Measurements from ENCODE around the gene GALNT16. TPM values are rescaled to one million over a fixed set of nuclear protein-coding genes. Genes with fewer than 3 reads are reported as not detected.
"Not testable (repeated sequence)": the region's sequence is repeated elsewhere in the genome, so short reads cannot be mapped to it uniquely, and the experiment has no call there.

Gene GALNT16
- total RNA-seq, 2 donors from 2014 or later: 0.05 to 0.21 TPM

DNA sequence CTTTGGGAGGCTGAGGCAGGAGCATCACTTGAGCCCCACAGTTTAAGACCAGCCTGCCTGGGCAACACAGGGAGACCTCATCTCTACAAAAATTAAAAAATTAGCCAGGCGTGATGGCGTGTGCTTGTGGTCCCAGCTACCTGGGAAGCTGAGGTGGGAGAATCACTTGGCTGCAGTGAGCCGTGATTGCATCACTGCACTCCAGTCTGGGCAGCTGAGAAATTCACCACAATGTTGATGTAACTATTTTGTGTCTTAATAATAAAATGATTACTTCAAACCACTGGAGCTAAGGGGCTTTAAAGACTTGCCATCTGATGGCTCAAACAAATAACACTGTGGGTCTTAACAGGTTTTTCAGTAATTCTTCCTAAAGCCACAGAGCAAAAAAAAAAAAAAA is 127.4 kb downstream of the GALNT16 start:
- H3K4me1 Mint-ChIP-seq (ENCODE audit: low read depth): peaks cover 34% of the 10 kb centered on the region

DNA sequence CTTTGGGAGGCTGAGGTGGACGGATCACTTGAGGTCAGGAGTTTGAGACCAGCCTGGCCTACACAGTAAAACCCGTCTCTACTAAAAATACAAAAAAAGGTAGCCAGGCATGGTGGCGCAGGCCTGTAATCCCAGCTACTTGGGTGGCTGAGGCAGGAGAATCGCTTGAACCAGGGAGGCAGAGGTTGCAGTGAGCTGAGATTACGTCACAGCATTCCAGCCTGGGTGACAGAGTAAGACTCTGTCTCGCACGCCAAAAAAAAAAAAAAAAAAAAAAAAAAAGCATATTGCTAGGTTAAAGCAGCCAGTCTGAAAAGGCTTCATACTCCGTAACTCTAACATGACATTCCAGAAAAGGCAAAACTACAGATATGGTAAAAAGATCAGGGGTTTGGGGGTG is 131.4 kb downstream of the GALNT16 start:
- not testable (repeated sequence) for H3K27me3 Mint-ChIP-seq (ENCODE audit: low read depth); ATAC-seq (replicated peaks in 1 of 2); H3K9me3 Mint-ChIP-seq; DNase-seq
- Mint-ChIP-seq H3K27ac (peak overlapping the region; percentile 43), H3K36me3 (ENCODE audit: insufficient read depth in 2 of 2) (peaks cover 26 to 70% of the 10 kb centered on the region in 2 donors), H3K4me3 (peak overlapping the region in 1 of 2 donors; percentile 65), H3K4me1 (ENCODE audit: low read depth) (peaks cover 67% of the 10 kb centered on the region)

More for the DNA sequence above, 127.4 kb downstream of the GALNT16 start:
- H3K9me3 Mint-ChIP-seq: no peaks in the 10 kb centered on the region
- H3K27ac Mint-ChIP-seq: no peak overlapping the region
- H3K27me3 Mint-ChIP-seq (ENCODE audit: low read depth): no peaks in the 10 kb centered on the region
- peaks cover 22 to 62% of the 10 kb centered on the region in 2 donors for H3K36me3 Mint-ChIP-seq (ENCODE audit: insufficient read depth in 2 of 2)
- DNase-seq (no peak), ATAC-seq (replicated peaks in 1 of 2) (no peak)
- no peak overlapping the region for H3K4me3 Mint-ChIP-seq

DNA sequence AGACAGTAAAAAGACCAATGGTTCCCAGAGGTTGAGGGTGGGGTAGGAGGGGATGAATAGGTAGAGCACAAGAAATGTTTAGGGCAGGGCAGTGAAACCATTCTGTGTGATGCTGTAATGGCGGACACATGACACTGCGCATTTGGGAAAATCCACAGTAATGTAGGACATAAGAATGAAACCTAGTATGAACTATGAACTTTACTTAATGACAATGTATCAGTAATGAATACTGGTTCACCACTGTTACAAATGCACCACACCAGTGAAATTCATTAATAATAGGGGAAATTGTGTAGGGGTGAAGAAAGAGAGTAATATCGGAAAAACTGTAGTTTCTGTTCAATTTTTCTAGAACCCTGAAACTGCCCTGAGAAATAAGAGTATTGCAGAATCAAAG is 132.5 kb downstream of the GALNT16 start:
- ATAC-seq (replicated peaks in 1 of 2) (no peak), DNase-seq (no peak)
- H3K9me3 Mint-ChIP-seq: no peaks in the 10 kb centered on the region
- H3K27ac Mint-ChIP-seq: peak overlapping the region; percentile 46
- peak overlapping the region in 1 of 2 donors; percentile 46 for H3K4me3 Mint-ChIP-seq
- no peaks in the 10 kb centered on the region for H3K27me3 Mint-ChIP-seq (ENCODE audit: low read depth)
- peaks cover 76% of the 10 kb centered on the region for H3K4me1 Mint-ChIP-seq (ENCODE audit: low read depth)
- H3K36me3 Mint-ChIP-seq (ENCODE audit: insufficient read depth in 2 of 2): peaks cover 29 to 71% of the 10 kb centered on the region in 2 donors

DNA sequence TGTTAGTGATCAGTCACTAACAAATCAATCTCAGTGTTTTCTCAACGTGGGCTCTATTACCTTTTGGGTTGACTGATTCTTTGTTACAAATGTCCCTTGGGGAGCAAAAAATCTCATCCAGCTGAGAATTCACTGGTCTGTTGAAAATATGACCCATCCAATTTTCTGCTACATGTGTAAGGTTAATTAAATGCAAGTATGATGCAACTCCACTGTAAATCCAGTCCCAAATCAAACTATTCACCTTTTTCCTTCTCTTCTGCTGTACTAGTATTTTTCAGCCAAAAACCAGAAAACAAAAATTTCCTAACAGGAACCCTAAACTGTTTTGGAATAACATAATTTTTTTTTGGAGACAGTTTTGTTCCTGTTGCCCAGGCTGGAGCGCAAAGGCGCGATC is 136.0 kb downstream of the GALNT16 start:
- no peak for ATAC-seq (replicated peaks in 1 of 2)
- peak overlapping the region; percentile 100 for H3K27ac Mint-ChIP-seq
- no peaks in the 10 kb centered on the region for H3K27me3 Mint-ChIP-seq (ENCODE audit: low read depth)
- H3K4me1 Mint-ChIP-seq (ENCODE audit: low read depth): peaks cover 81% of the 10 kb centered on the region
- H3K4me3 Mint-ChIP-seq: peak overlapping the region; percentile 94 to 99
- no peak for DNase-seq
- H3K36me3 Mint-ChIP-seq (ENCODE audit: insufficient read depth in 2 of 2): peaks cover 24 to 48% of the 10 kb centered on the region in 2 donors
- H3K9me3 Mint-ChIP-seq: no peaks in the 10 kb centered on the region

DNA sequence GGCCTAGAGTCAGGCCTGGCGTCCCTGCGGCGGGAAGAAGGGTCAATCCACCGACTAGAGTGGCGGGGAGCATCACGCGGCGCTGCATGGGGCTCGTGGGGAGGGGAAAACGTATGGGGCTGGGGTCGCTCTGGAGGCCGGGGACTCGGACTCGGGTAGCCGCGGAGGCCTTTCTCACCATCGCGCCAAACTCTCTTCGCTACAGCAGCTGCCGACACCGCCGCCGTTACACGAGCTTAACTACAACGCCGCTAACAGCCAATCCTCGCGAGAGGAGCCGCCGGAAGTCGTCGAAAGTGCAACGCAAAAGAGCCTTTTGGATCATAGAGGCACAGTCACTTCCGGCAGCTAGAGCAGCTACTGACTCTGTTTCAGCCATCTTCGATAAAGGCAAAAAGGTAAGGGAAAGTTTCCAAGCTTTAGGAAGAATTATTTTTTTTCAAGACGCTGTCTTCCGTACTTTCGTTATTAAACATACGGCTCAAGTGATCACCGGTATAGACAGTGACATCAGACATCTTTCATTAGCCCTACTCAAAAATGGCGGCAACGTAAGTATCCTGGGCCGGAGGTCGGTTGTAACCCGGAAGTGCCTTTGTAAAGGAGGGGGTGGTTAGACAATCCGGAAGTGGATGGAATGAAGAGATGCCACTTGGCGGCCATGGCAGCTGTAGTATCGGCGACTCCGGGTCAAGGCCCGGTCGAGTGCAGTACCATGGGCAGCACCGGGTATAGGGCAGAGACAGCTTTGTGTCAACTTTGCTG is 138.3 kb downstream of the GALNT16 start, which contains the start of the genes ERH and SLC39A9:
Gene ERH, minus strand, starts transcription at position 247 of the 765 bp plus-strand sequence. Its CDS starts 66 bp downstream, at position 181.
Gene SLC39A9, plus strand, starts transcription at position 640 of the 765 bp plus-strand sequence. CDS start 678 bp downstream, outside the sequence.
- Mint-ChIP-seq H3K9me3 (no peaks in the 10 kb centered on the region), H3K27ac (peak within 1 kb of the TSS; percentile 100), H3K4me3 (peak within 1 kb of the TSS; percentile 94 to 99), H3K36me3 (ENCODE audit: insufficient read depth in 2 of 2) (peaks cover 14 to 30% of the 10 kb centered on the region in 2 donors), H3K4me1 (ENCODE audit: low read depth) (peaks cover 70% of the 10 kb centered on the region), H3K27me3 (ENCODE audit: low read depth) (no peaks in the 10 kb centered on the region)
- DNase-seq: peak; percentile 93 to 95
- ATAC-seq (replicated peaks in 1 of 2): peak; percentile 90 to 92

DNA sequence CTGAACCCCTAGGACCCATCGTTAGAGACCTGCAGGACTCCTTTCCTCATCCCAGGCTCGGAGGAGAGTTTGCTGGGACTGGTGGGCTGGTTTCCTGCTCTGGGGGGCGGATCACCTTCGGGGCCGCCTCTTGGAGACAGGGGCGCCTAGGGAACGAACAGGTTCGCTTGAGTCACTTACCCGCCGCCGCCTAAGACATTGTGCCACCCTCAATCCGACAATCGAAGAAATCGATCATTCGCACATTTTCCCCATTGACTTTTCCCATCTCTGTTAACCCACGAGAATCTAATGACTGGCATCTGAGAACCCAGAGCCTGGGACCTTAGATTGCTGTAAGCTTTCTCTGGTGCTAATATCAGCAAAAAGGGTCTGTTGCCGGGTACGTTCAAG is 138.9 kb downstream of the GALNT16 start:
- DNase-seq (no peak), ATAC-seq (replicated peaks in 1 of 2) (peak; percentile 27 to 30)
- H3K36me3 Mint-ChIP-seq (ENCODE audit: insufficient read depth in 2 of 2): peaks cover 11 to 26% of the 10 kb centered on the region in 2 donors
- no peaks in the 10 kb centered on the region for H3K27me3 Mint-ChIP-seq (ENCODE audit: low read depth)
- H3K4me1 Mint-ChIP-seq (ENCODE audit: low read depth): peaks cover 71% of the 10 kb centered on the region
- peak overlapping the region; percentile 94 to 99 for H3K4me3 Mint-ChIP-seq
- peak overlapping the region; percentile 100 for H3K27ac Mint-ChIP-seq
- no peaks in the 10 kb centered on the region for H3K9me3 Mint-ChIP-seq

DNA sequence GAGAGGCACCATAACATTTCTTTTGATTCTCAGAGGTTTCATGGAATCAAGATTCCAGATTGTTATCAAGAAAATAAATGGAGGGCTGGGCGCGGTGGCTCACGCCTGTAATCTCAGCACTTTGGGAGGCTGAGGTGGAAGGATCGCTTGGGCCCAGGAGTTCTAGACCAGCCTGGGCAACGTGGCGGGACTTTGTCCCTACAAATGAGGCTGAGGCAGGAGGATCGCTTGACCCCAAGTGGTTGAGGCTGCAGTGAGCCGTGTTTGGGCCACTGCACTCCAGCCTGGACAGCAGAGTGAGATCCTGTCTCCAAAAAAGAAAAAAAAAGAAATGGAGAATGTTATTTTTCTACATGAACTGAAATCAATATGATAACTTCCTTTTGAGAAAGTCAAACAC is 139.8 kb downstream of the GALNT16 start:
- peaks cover 12 to 23% of the 10 kb centered on the region in 2 donors for H3K36me3 Mint-ChIP-seq (ENCODE audit: insufficient read depth in 2 of 2)
- ATAC-seq (replicated peaks in 1 of 2) (no peak), DNase-seq (no peak)
- H3K9me3 Mint-ChIP-seq: peaks cover 0 to under 1% of the 10 kb centered on the region in 2 donors
- peaks cover 65% of the 10 kb centered on the region for H3K4me1 Mint-ChIP-seq (ENCODE audit: low read depth)
- H3K27me3 Mint-ChIP-seq (ENCODE audit: low read depth): no peaks in the 10 kb centered on the region
- H3K4me3 Mint-ChIP-seq: peak overlapping the region; percentile 94 to 99
- H3K27ac Mint-ChIP-seq: peak overlapping the region; percentile 91

DNA sequence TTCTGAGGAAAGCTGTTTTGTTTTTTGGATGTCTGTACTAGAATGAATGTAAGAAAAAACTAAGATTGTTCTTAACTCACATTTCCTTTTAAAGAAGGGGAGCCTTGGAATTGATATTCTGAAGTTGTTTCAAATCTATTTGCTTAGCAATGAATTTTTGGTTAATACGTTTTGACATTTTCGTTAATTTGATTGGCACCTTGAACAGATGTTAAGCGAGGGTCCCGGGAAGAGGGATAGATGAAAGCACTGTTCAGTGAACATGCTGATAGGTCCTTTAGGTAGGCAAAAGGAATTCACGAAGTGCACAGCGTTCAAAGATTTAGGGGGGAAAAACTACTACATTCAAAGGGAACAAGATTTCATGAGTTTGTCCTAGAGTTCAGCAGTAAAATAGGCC is 140.2 kb downstream of the GALNT16 start:
- peaks cover 13 to 23% of the 10 kb centered on the region in 2 donors for H3K36me3 Mint-ChIP-seq (ENCODE audit: insufficient read depth in 2 of 2)
- DNase-seq (no peak), ATAC-seq (replicated peaks in 1 of 2) (no peak)
- peak overlapping the region; percentile 94 to 99 for H3K4me3 Mint-ChIP-seq
- peak overlapping the region; percentile 49 for H3K27ac Mint-ChIP-seq
- no peaks in the 10 kb centered on the region for H3K27me3 Mint-ChIP-seq (ENCODE audit: low read depth)
- H3K9me3 Mint-ChIP-seq: peaks cover 0 to 3% of the 10 kb centered on the region in 2 donors
- H3K4me1 Mint-ChIP-seq (ENCODE audit: low read depth): peaks cover 64% of the 10 kb centered on the region

DNA sequence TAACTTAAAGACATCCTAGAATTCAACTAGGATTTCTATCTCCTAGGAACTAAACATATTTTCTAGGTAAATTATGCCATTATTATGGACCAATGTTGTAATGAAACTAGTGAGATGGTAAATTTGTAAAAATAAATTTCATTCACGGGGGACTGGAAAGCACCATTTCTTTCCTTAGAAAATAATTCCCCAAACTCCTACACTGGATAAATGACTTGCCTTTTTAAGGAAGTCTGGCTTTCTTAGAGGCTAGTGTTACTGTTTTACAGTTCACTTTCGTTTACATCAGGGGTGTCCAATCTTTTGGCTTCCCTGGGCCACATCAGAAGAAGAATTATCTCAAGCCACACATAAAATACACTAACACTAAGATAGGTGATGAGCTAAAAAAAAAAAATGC is 141.9 kb downstream of the GALNT16 start:
- Mint-ChIP-seq H3K27me3 (ENCODE audit: low read depth) (no peaks in the 10 kb centered on the region), H3K4me1 (ENCODE audit: low read depth) (peaks cover 47% of the 10 kb centered on the region), H3K27ac (no peak overlapping the region), H3K4me3 (peak overlapping the region in 1 of 2 donors; percentile 28), H3K36me3 (ENCODE audit: insufficient read depth in 2 of 2) (peaks cover 9 to 15% of the 10 kb centered on the region in 2 donors), H3K9me3 (peaks cover 0 to 3% of the 10 kb centered on the region in 2 donors)
- no peak for ATAC-seq (replicated peaks in 1 of 2)
- no peak for DNase-seq

DNA sequence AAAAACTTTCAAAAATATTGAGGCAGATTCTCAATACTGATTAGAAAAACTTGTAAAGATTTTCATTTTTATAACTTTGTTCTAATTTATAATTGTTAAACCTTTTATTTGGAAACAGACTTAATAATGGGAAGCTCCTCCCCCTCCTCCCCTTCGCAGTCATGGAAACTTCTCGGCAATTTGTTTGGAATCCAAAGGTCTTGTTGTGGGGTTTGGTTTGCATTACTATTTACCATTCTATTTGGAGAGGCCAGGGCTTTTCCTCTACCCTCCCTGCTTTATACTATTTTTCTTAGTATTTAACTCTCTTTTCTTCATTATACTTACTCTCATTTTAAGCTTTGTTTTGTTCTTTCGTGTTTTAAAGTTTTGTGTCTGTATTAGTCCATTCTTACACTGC is 144.5 kb downstream of the GALNT16 start:
- peaks cover 0 to 3% of the 10 kb centered on the region in 2 donors for H3K9me3 Mint-ChIP-seq
- H3K4me3 Mint-ChIP-seq: no peak overlapping the region
- H3K36me3 Mint-ChIP-seq (ENCODE audit: insufficient read depth in 2 of 2): peaks cover 2 to 8% of the 10 kb centered on the region in 2 donors
- DNase-seq: no peak
- no peak for ATAC-seq (replicated peaks in 1 of 2)
- peaks cover 39% of the 10 kb centered on the region for H3K4me1 Mint-ChIP-seq (ENCODE audit: low read depth)
- H3K27ac Mint-ChIP-seq: no peak overlapping the region
- H3K27me3 Mint-ChIP-seq (ENCODE audit: low read depth): no peaks in the 10 kb centered on the region

DNA sequence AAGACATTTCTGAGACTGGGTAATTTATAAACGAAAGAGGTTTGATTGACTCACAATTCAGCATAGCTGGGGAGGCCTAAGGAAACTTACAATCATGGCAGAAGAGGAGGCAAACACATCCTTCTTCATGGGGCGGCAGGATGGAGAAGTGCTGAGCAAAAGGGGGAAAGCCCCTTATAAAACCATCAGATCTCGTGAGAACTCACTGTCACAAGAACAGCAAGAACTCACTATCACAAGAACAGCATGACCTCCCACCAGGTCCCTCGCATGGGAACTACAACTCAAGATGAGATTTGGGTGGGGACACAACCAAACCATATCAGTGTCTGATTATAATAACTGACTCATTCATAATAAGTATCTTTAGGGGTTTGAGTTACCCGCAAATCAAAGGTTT is 144.9 kb downstream of the GALNT16 start:
- no peak for ATAC-seq (replicated peaks in 1 of 2)
- H3K27me3 Mint-ChIP-seq (ENCODE audit: low read depth): no peaks in the 10 kb centered on the region
- no peak for DNase-seq
- H3K4me1 Mint-ChIP-seq (ENCODE audit: low read depth): peaks cover 35% of the 10 kb centered on the region
- H3K9me3 Mint-ChIP-seq: peaks cover 0 to 3% of the 10 kb centered on the region in 2 donors
- no peak overlapping the region for H3K27ac Mint-ChIP-seq
- no peak overlapping the region for H3K4me3 Mint-ChIP-seq
- H3K36me3 Mint-ChIP-seq (ENCODE audit: insufficient read depth in 2 of 2): peaks cover 2 to 8% of the 10 kb centered on the region in 2 donors

DNA sequence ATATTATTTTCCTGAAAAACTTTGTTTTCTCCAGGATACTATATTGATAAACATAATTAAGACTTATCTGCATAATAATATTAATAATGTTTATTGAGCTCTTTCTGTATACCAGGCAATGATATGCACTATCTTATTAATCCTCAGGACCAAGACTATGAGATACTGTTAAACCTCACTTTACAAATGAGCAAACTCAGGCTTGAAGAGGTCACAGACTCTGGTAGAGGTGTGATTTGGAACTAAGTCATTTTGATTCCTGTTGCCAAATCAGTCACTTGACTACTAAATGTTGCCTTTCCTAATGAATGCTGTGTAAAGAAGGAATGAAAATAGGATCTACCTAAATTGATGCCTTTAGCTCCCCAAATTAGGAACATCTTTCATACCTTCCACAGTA is 145.8 kb downstream of the GALNT16 start:
- Mint-ChIP-seq H3K4me3 (no peak overlapping the region), H3K9me3 (peaks cover 0 to 3% of the 10 kb centered on the region in 2 donors), H3K4me1 (ENCODE audit: low read depth) (peaks cover 26% of the 10 kb centered on the region), H3K36me3 (ENCODE audit: insufficient read depth in 2 of 2) (peaks cover 2 to 8% of the 10 kb centered on the region in 2 donors), H3K27ac (no peak overlapping the region), H3K27me3 (ENCODE audit: low read depth) (no peaks in the 10 kb centered on the region)
- peak in 1 of 2 donors; percentile 13 for ATAC-seq (replicated peaks in 1 of 2)
- DNase-seq: no peak

Measured in activated T-cell treated with anti-CD3 and anti-CD28 coated beads, Interleukin-2, amount 50 U/mL, for 72 hours (primary cell).